ENCODE data around the gene RELB.

- TF ChIP-seq POLR2A (IDR thresholded peaks at IDR 0.05): no peak
- TF ChIP-seq, protein P1, sequence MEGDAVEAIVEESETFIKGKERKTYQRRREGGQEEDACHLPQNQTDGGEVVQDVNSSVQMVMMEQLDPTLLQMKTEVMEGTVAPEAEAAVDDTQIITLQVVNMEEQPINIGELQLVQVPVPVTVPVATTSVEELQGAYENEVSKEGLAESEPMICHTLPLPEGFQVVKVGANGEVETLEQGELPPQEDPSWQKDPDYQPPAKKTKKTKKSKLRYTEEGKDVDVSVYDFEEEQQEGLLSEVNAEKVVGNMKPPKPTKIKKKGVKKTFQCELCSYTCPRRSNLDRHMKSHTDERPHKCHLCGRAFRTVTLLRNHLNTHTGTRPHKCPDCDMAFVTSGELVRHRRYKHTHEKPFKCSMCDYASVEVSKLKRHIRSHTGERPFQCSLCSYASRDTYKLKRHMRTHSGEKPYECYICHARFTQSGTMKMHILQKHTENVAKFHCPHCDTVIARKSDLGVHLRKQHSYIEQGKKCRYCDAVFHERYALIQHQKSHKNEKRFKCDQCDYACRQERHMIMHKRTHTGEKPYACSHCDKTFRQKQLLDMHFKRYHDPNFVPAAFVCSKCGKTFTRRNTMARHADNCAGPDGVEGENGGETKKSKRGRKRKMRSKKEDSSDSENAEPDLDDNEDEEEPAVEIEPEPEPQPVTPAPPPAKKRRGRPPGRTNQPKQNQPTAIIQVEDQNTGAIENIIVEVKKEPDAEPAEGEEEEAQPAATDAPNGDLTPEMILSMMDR (IDR thresholded peaks at IDR 0.05): peak; percentile 35 to 73 (median 64)
Measured at GRCh38 chr19:45016388-45017314, 15.4 kb downstream of the RELB start.
